ENCODE results near the gene USP54. TPM values are rescaled to one million over a fixed set of nuclear protein-coding genes. Genes with fewer than 3 reads are reported as not detected.

USP54 gene
- total and polyA plus RNA-seq, 3 donors from 2014 or later = 40.7 to 77.9 (median 61.3) TPM

DNA sequence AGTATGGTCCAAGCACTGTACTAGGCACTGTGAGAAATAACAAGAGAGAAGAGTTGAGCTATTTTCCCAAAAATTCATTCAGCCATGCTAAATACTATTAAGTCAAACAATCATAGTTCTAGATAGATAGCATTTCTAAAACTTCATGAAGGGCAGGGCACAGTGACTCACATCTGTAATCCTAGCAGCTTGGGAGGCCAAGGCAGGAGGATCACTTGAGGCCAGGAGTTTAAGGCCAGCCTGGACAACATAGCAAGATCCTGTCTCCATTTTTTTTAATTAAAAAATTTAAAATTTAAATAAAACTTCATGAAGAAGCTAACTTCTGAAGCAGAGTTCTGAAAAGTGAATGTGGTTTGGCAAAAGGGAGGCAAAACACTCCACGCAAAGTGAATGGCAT is 29.9 kb downstream of the USP54 start:
- Histone ChIP-seq H3K36me3 (ENCODE audit: low read depth, missing control alignments) (no peaks in the 10 kb centered on the region), H3K4me3 (no peak overlapping the region), H3K27ac (no peak overlapping the region), H3K4me1 (no peaks in the 10 kb centered on the region), H3K9me3 (no peaks in the 10 kb centered on the region), H3K27me3 (no peaks in the 10 kb centered on the region)
- TF ChIP-seq POLR2A (IDR thresholded peaks at IDR 0.05) (no peak), CTCF (IDR thresholded peaks at IDR 0.05) (no peak)
- intact Hi-C loops (cut with DNase I; ENCODE audit: low total_unique reads) = no loop called here
- WGBS, 2 donors = 97 to 100% methylated on average over 1 of the region's 1 CpG
- DNase-seq = no peak

DNA sequence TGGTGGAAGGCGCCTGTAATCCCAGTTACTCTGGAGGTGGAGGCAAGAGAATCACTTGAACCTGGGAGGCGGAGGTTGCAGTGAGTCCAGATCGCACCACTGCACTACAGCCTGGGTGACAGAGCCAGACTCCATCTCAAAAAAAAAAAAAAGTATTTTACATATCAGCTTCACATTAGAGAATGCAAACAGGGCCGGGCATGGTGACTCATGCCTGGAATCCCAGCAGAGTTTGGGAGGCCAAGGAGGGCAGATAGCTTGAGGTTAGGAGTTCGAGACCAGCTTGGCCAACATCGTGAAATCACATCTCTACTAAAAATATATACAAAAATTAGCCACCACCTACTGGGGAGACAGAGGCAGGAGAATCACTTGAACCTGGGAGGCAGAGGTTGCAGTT is 31.6 kb downstream of the USP54 start:
- Histone ChIP-seq H3K36me3 (ENCODE audit: low read depth, missing control alignments) (no peaks in the 10 kb centered on the region), H3K9me3 (no peaks in the 10 kb centered on the region), H3K4me1 (no peaks in the 10 kb centered on the region), H3K27me3 (no peaks in the 10 kb centered on the region), H3K27ac (no peak overlapping the region), H3K4me3 (no peak overlapping the region)
- WGBS, 2 donors = 90 to 96% methylated on average over 6 of the region's 6 CpGs
- intact Hi-C loops (cut with DNase I; ENCODE audit: low total_unique reads) = no loop called here
- no peak for DNase-seq
- no peak for TF ChIP-seq POLR2A (IDR thresholded peaks at IDR 0.05)
- TF ChIP-seq CTCF (IDR thresholded peaks at IDR 0.05) = no peak

- Histone ChIP-seq H3K9me3 (no peaks in the 10 kb centered on the region), H3K4me3 (no peak overlapping the region), H3K27ac (no peak overlapping the region), H3K4me1 (peaks cover 22% of the 10 kb centered on the region), H3K36me3 (ENCODE audit: low read depth, missing control alignments) (no peaks in the 10 kb centered on the region), H3K27me3 (no peaks in the 10 kb centered on the region)
- no peak for DNase-seq
- WGBS, 2 donors = 86% methylated on average over 2 of the region's 2 CpGs
- TF ChIP-seq CTCF (IDR thresholded peaks at IDR 0.05) (no peak), POLR2A (IDR thresholded peaks at IDR 0.05) (no peak)
- intact Hi-C loops (cut with DNase I; ENCODE audit: low total_unique reads) = no loop called here
Observed at GRCh38 chr10:73556855-73557254, 34.3 kb downstream of the USP54 start.

DNA sequence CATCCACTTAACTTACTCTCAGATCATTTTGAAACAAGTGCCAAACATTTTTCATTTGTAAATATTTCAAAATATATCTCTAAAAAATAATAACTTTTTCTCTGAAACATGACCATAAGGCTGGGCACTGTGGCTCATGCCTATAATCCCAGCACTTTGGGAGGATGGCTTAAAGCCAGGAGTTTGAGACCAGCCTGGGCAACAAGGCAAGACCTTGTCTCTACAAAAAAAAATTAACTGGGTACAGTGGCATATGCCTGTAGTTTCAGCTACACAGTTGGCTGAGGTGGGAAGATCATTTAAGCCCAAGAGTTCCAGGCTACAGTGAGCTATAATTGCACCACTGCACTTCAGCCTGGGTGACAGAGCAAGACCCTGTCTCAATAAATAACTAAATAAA is 36.4 kb downstream of the USP54 start:
- Histone ChIP-seq H3K27ac (no peak overlapping the region), H3K36me3 (ENCODE audit: low read depth, missing control alignments) (no peaks in the 10 kb centered on the region), H3K4me3 (no peak overlapping the region), H3K9me3 (no peaks in the 10 kb centered on the region), H3K27me3 (no peaks in the 10 kb centered on the region), H3K4me1 (peaks cover 22% of the 10 kb centered on the region)
- intact Hi-C loops (cut with DNase I; ENCODE audit: low total_unique reads) = no loop called here
- DNase-seq = no peak
- TF ChIP-seq POLR2A (IDR thresholded peaks at IDR 0.05) (no peak), CTCF (IDR thresholded peaks at IDR 0.05) (no peak)

- H3K27ac ChIP-seq = peak overlapping the region; percentile 35 to 75
- WGBS, 2 donors = 36 to 50% methylated on average over 2 of the region's 2 CpGs
- no peaks in the 10 kb centered on the region for H3K27me3 ChIP-seq
- H3K9me3 ChIP-seq = no peaks in the 10 kb centered on the region
- peaks cover 22% of the 10 kb centered on the region for H3K4me1 ChIP-seq
- intact Hi-C loops (cut with DNase I; ENCODE audit: low total_unique reads) = no loop called here
- no peak for DNase-seq
- no peaks in the 10 kb centered on the region for H3K36me3 ChIP-seq (ENCODE audit: low read depth, missing control alignments)
- H3K4me3 ChIP-seq = no peak overlapping the region
- TF ChIP-seq POLR2A (IDR thresholded peaks at IDR 0.05) (no peak), CTCF (IDR thresholded peaks at IDR 0.05) (no peak)
Observed at GRCh38 chr10:73553761-73554160, 37.4 kb downstream of the USP54 start.

Measured in testis (tissue), 3 donors.